GM21381 (cell line): ENCODE measurements around the gene MYOM1.
A peak's percentile ranks its signal among the peaks of the same experiment; 100 is the strongest.

Experiments
- ATAC-seq: cut with Tn5 transposase; IDR thresholded peaks from one replicate; pipeline ENCODE4 v1.9.1; 2021; ENCODE audit warnings: mild to moderate bottlenecking, moderate library complexity; ENCODE audit not compliant: unreplicated experiment

Gene MYOM1

DNA sequence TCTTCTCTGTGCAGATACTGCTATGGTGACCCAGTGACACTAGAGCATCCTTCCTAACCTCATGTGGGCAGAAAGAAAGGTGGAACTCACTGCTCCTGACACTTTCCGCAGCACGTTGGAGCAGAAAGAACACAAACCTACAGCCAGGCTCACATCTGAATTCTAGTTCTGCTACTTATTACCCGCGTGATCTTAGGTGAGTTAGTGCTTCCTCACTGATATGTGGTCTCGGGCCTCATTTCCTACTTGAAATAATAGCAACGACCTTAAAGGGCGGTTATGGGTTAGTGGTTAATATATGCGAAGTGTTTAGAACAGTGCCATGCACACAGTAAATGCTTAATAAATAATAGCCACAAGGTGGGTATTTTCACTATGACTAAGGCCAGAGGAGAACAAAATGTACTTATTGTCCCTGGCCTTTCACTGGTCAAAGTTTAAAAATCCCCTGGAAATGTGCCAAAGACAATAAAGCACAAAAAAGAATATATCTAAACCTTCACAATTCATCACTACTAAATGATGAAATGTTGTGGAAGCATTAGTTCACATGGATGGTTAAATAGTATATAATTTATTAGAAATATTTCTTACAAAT is 66.6 kb downstream of the MYOM1 start:
- ATAC-seq = peak; percentile 83

- no peak for ATAC-seq
Measured at GRCh38 chr18:3152294-3152693, 67.5 kb downstream of the MYOM1 start.

GRCh38 chr18:3151399-3152264 is 68.1 kb downstream of the MYOM1 start:
- ATAC-seq = no peak

DNA sequence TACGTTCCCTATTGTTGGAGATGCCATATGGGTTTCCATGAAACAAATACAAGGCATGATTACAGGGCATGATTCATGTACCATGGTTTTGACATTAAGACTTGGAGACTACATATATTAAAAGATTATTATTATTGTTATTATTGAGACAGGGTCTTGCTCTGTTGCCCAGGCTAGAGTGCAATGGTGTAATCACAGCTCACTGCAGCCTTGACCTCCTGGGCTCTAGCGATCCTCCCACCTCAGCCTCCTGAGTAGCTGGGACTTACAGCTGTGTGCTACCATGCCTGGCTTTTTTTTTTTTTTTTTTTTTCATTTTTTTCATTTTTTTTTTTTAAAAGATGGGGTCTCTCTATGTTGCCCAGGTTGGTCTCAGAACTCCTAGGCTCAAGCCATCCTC is 69.1 kb downstream of the MYOM1 start:
- ATAC-seq = no peak

DNA sequence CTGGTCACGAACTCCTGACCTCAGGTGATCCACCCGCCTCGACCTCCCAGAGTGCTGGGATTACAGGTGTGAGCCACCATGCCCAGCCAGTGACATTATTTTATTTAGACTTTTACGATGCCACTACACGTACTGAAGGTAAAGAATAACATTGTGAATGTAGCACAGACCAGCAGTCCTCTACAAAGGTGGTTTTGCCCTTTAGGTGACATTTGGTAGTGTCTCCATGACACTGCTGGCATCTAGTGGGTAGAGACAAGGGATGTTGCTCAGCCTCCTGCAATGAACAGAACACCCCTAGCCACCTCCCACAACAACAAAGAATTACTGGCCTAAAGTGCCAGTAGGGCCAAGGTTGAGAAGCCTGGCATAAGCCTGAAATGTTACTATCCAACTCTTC is 69.5 kb downstream of the MYOM1 start:
- ATAC-seq = no peak

DNA sequence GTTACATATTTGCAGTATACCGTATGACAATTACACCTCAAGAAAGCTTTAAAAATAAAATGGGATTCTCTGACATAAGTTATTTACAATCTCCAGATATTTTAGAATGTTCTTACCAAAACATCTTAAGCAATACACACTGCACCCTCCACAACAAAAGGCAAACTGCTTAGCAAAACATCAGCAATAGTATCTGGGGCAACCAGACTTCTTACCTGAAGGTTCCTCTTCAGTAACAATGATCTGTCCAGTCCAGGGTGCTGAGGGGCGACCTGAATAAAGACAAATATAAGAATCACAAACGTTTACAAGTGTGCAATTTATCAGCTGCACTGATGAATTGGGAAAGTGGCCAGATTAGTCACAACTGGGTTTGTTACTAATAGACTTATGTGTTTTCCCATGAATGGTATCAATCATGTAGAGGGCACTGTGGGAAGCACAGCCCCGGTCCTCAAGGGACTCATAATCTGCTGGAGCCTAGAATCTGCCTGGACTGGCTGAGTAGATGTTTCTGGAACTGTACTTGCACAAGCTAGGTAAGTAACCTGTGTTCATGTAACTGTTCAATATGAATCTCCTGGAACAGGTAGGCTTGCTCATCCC is 70.7 kb downstream of the MYOM1 start:
- ATAC-seq = no peak

DNA sequence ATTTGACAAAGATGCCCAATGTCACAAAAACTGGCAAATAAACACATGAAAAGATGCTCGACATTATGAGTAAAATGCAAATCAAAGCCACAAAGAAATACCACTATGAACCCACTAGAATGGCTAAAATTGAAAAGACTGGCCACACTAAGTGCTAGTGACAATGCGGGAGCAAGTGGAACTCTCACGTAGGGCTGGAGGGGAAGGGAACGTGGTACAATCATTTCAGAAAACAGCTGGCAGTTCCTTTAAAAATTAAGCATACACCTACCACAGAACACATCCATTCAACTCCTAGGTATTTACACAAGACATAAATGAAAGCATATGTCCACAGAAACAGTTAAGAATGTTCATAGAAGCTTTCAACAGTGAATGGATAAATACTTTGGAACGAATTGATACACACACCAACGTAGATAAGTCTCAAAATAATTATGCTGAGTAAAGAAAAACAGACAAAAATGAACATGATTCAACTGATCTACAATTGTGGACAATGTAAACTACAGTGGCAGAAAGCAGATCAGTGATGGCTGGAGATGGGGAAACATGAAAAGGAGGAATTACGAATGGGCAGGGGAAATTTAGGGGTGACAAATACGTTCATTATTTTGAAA is 71.7 kb downstream of the MYOM1 start:
- no peak for ATAC-seq

GRCh38 chr18:3140986-3141639 is 78.7 kb downstream of the MYOM1 start:
- no peak for ATAC-seq

DNA sequence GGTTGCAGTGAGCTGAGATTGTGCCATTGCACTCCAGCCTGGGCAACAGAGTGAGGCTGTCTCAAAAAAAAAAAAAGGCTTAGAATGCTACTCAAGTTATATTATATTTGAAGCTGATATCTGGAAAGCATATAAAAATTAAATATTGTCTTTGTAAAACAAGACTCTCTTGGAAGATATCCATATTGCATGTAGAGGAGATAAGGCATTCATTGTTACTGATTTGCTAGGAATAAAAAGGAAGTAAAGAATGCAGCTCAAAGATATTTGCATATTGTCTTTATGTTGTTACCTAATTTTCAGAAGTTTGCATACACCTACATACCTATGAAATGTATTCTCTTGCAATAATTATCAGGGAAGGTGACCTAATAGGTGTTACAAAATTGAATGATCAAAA is 79.4 kb downstream of the MYOM1 start:
- no peak for ATAC-seq

DNA sequence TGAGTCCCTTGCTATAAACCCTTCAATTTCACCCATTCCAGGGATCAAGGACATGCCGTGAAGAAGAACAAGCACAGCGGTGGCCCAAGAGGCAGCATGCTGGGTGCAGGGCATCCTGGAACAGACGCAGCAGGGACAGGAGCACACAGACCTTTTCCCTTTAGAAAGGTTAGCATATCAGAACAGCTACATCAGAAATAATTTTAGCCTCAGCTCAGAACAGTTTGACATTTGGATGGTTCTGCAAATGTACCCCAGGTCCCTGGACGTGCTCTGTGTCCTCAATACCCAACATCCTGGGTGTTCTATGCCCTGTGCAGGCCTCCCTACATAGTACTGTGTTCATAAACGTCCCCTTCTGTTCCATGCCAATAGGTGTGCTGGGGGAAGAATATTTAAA is 80.4 kb downstream of the MYOM1 start:
- no peak for ATAC-seq

DNA sequence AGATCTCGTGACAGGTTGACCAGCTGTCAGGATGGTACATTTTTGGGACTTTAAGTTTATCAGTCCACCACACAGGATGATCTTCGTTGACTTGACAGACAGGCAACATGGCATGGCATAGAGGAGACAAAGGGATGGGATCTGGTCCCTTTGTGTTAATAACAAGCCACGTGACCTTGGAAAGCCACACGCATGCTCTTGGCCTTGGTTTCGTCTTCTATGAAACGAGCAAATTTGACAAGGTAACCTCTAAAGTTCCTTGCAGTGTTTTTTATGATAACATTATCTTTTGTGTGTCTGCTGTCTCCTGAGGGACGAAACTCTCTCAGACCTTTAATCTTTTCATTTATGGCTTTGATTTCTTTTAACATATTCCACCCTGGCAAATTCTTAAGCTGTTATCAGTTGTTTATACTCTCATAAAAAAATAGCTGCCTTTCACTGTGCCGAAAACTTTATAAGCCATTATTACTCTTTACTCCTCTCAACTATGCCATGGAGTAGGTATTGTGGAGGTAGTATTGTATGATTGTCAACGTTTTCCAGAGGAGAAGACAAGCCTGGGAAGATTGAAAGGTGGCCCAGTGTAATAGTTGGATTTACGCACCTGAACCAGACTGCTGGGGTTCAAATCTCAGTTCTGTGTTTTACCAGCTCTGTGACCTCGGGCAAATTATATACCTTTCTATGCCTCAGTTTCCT is 81.3 kb downstream of the MYOM1 start:
- ATAC-seq = no peak

- no peak for ATAC-seq
Measured at GRCh38 chr18:3135536-3135935, 84.2 kb downstream of the MYOM1 start.

GRCh38 chr18:3132700-3133099 is 87.1 kb downstream of the MYOM1 start:
- no peak for ATAC-seq

- ATAC-seq = no peak
Measured at GRCh38 chr18:3130344-3130743, 89.4 kb downstream of the MYOM1 start.

GRCh38 chr18:3129053-3129864 is 90.5 kb downstream of the MYOM1 start:
- peak; percentile 94 for ATAC-seq

- ATAC-seq = no peak
Measured at GRCh38 chr18:3126457-3127097, 93.2 kb downstream of the MYOM1 start.

GRCh38 chr18:3124822-3125221 is 94.9 kb downstream of the MYOM1 start:
- ATAC-seq = no peak

DNA sequence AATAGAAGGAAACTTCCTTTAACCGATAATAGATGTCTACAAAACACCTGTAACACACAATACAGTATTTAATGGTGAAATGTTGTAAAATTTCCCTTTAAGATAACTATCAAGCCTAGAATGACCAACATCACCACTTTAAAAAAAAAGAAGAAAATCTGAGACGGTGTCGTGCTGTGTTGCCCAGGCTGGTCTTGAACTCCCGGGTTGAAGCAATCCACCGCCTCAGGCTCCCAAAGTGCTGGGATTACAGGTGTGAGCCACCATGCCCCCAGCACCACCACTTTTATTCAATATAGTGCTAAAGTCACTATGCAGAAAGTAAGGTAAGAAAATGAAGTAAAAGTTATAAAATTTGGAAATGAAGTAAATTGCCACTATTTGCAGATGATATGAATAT is 96.9 kb downstream of the MYOM1 start:
- no peak for ATAC-seq

DNA sequence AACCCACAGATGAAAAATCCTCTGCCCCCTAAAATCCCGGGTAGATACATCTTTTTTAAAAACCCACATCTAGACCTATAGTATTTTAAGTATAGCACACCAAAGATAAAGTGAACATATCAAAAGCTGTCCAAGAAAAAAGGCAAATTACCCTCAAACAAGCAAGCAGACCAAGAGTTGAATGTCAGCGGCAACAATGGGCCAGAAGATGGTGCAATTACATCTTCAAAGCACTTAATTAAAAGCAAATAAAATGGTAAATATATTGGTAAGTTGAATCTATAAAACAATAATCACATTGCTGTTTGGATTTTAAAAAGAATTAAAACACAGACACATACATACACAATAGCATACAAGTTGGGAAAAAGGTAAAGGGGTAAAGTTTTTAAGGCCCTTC is 98.5 kb downstream of the MYOM1 start:
- ATAC-seq = no peak
